CD14-positive monocyte (primary cell): ENCODE measurements around the gene CNEP1R1. TPM values are rescaled to one million over a fixed set of nuclear protein-coding genes. Genes with fewer than 3 reads are reported as not detected.

Source experiments
- DNase-seq, 3 donors: peaks; one replicate each; pipeline ENCODE4 v3.0.0-alpha.2; 2011 to 2022
- H2AFZ ChIP-seq: 2 replicates; pipeline ENCODE4 v1.6.0; 2012; ENCODE audit warnings: mild to moderate bottlenecking, low read depth, low read length, inconsistent platforms; ENCODE audit not compliant: insufficient read depth, poor library complexity, severe bottlenecking
- H3K27ac ChIP-seq, 2 donors: 1 replicate in 1 of 2; 2 replicates in 1 of 2; pipeline ENCODE4 v1.5.1; 2012 to 2013; ENCODE audit warnings: low read length in 2 of 2, control low read depth in 1 of 2, inconsistent platforms in 1 of 2, low read depth in 1 of 2, mild to moderate bottlenecking in 1 of 2
- H3K27me3 ChIP-seq, 2 donors: one replicate each; pipeline versions ENCODE4 v1.6.0 to v1.6.1; 2011 to 2013; ENCODE audit warnings: low read length in 2 of 2; ENCODE audit not compliant: control insufficient read depth in 2 of 2, insufficient read depth in 2 of 2
- H3K36me3 ChIP-seq, 2 donors: replicated peaks in 1 of 2; 1 replicate in 1 of 2; 2 replicates in 1 of 2; pipeline versions ENCODE4 v1.5.1 to v1.6.1; 2012 to 2013; ENCODE audit warnings: low read length in 2 of 2, control low read depth in 1 of 2, inconsistent platforms in 1 of 2, mild to moderate bottlenecking in 1 of 2; ENCODE audit not compliant: insufficient read depth in 2 of 2, control insufficient read depth in 1 of 2
- H3K4me1 ChIP-seq, 2 donors: 1 replicate in 1 of 2; 2 replicates in 1 of 2; pipeline versions ENCODE4 v1.5.1 to v1.6.1; 2012 to 2013; ENCODE audit warnings: low read length in 2 of 2, control low read depth in 1 of 2, inconsistent platforms in 1 of 2, mild to moderate bottlenecking in 1 of 2, moderate library complexity in 1 of 2; ENCODE audit not compliant: insufficient read depth in 2 of 2, control insufficient read depth in 1 of 2
- H3K4me2 ChIP-seq: replicated peaks from 2 replicates; pipeline ENCODE3; 2012; ENCODE audit warnings: low read length, moderate library complexity, mild to moderate bottlenecking; ENCODE audit not compliant: poor library complexity, severe bottlenecking; ENCODE audit errors: extremely low read depth
- H3K4me3 ChIP-seq, 3 experiments: fragments of 200-600 bp in 1 of 3; sonication (generic) in 1 of 3; replicated peaks in 1 of 3; 1 replicate in 2 of 3; 2 replicates in 1 of 3; pipeline ENCODE4 v1.5.1; 2011 to 2013; ENCODE audit warnings: low read length in 3 of 3, mild to moderate bottlenecking in 3 of 3, control low read depth in 2 of 3, low read depth in 2 of 3, inconsistent platforms in 1 of 3, moderate library complexity in 1 of 3
- H3K79me2 ChIP-seq: 2 replicates; pipeline ENCODE4 v1.6.0; 2012; ENCODE audit warnings: mild to moderate bottlenecking, control low read depth, inconsistent platforms, low read length, moderate library complexity; ENCODE audit not compliant: insufficient read depth
- H3K9ac ChIP-seq: 2 replicates; pipeline ENCODE4 v1.6.0; 2017; ENCODE audit warnings: low read length, mild to moderate bottlenecking; ENCODE audit not compliant: insufficient read depth, poor library complexity, severe bottlenecking
- H3K9me3 ChIP-seq, 2 donors: replicated peaks in 1 of 2; 1 replicate in 1 of 2; 2 replicates in 1 of 2; pipeline versions ENCODE4 v1.5.1 to v1.6.1; 2012 to 2013; ENCODE audit warnings: low read length in 2 of 2, control low read depth in 1 of 2; ENCODE audit not compliant: control insufficient read depth in 1 of 2, insufficient read depth in 1 of 2
- H4K20me1 ChIP-seq: 2 replicates; pipeline ENCODE4 v1.6.0; 2012; ENCODE audit warnings: mild to moderate bottlenecking, low read length, control low read depth, moderate library complexity; ENCODE audit not compliant: insufficient read depth
- H3K27ac Mint-ChIP-seq, 7 donors: one replicate each; pipeline ENCODE4 v1.8.0; 2020; ENCODE audit warnings: mild to moderate bottlenecking in 7 of 7, mixed read lengths in 7 of 7, moderate library complexity in 6 of 7, inconsistent platforms in 2 of 7
- H3K27me3 Mint-ChIP-seq, 3 donors: one replicate each; pipeline ENCODE4 v1.8.0; 2021 to 2022; ENCODE audit warnings: low read depth in 3 of 3, mild to moderate bottlenecking in 3 of 3, mixed read lengths in 3 of 3, moderate library complexity in 3 of 3, inconsistent platforms in 1 of 3
- H3K36me3 Mint-ChIP-seq, 2 donors: one replicate each; pipeline ENCODE4 v1.8.0; 2020; ENCODE audit warnings: mixed read lengths in 2 of 2, inconsistent platforms in 1 of 2, mild to moderate bottlenecking in 1 of 2
- H3K4me1 Mint-ChIP-seq: one replicate; pipeline ENCODE4 v1.8.0; 2020; ENCODE audit warnings: mild to moderate bottlenecking, mixed read lengths
- H3K4me3 Mint-ChIP-seq, 2 donors: one replicate each; pipeline ENCODE4 v1.8.0; 2020; ENCODE audit warnings: mild to moderate bottlenecking in 2 of 2, mixed read lengths in 2 of 2, moderate library complexity in 1 of 2
- H3K9me3 Mint-ChIP-seq, 7 donors: one replicate each; pipeline ENCODE4 v1.8.0; 2020 to 2022; ENCODE audit warnings: mixed read lengths in 7 of 7, mild to moderate bottlenecking in 6 of 7, moderate library complexity in 6 of 7, inconsistent platforms in 2 of 7
- CTCF ChIP-seq: fragments of 200-600 bp; IDR thresholded peaks from one replicate; pipeline ENCODE4 v1.8.0; 2022; ENCODE audit warnings: antibody characterized with exemption, mild to moderate bottlenecking
- WGBS: methylation state at CpG from one replicate; pipeline ENCODE4 v1.1.5; 2013; ENCODE audit warnings: missing lambda C conversion rate; ENCODE audit not compliant: insufficient coverage; 5-methylcytosine and 5-hydroxymethylcytosine counted together
- intact Hi-C, 2 donors: fragments of 100-400 bp; cut with micrococcal nuclease; formaldehyde crosslinking; loops; one replicate each; pipeline versions ENCODE4 v1.15.0 to v1.15.1; 2023
- polyA plus RNA-seq, 3 donors: library from polyadenylated mRNA; depleted of rRNA in 1 of 3; unstranded in 2 of 3; stranded (reverse) in 1 of 3; fragments of 300-500 nt in 2 of 3; fragments of >200 nt in 1 of 3; fragmentation: Illumina TruSeq in 2 of 3; gene quantifications; 1 replicate in 2 of 3; 2 replicates in 1 of 3; pipeline ENCODE4 v1.2.3, GENCODE V29; 2012 to 2021

The CNEP1R1 gene
- polyA plus RNA-seq, 3 donors: 13.7 to 49.6 (median 19.3) TPM

GRCh38 chr16:50050802-50051201, 25.8 kb downstream of the CNEP1R1 start:
- Histone ChIP-seq H3K4me2 (no peak overlapping the region), H3K79me2 (no peaks in the 10 kb centered on the region)
- peaks cover 1 to 14% (median 4%) of the 10 kb centered on the region in 7 donors for H3K9me3 Mint-ChIP-seq

GRCh38 chr16:50056226-50056625, 31.2 kb downstream of the CNEP1R1 start:
- DNase-seq: no peak
- Histone ChIP-seq H3K27ac (no peak overlapping the region), H3K36me3 (no peaks in the 10 kb centered on the region), H3K4me2 (no peak overlapping the region), H3K4me3 (no peak overlapping the region), H3K9me3 (peaks cover 19% of the 10 kb centered on the region in 2 donors), H2AFZ (no peak overlapping the region), H3K9ac (no peak overlapping the region), H3K27me3 (no peaks in the 10 kb centered on the region), H3K79me2 (no peaks in the 10 kb centered on the region), H4K20me1 (no peaks in the 10 kb centered on the region), H3K4me1 (no peaks in the 10 kb centered on the region)
- Mint-ChIP-seq H3K9me3 (peaks cover 10 to 36% (median 20%) of the 10 kb centered on the region in 7 donors), H3K4me3 (no peak overlapping the region), H3K4me1 (no peaks in the 10 kb centered on the region), H3K27me3 (peaks cover 2 to 14% (median 2%) of the 10 kb centered on the region in 3 donors), H3K27ac (no peak overlapping the region), H3K36me3 (peaks cover 1 to 5% of the 10 kb centered on the region in 2 donors)
- intact Hi-C loops: no loop called here
- WGBS: 90% methylated on average over 2 of the region's 4 CpGs
- TF ChIP-seq CTCF: no peak

More at GRCh38 chr16:50050802-50051201, 25.8 kb downstream of the CNEP1R1 start:
- Histone ChIP-seq H3K9ac (no peak overlapping the region), H3K4me3 (no peak overlapping the region), H4K20me1 (no peaks in the 10 kb centered on the region), H3K27ac (no peak overlapping the region), H3K9me3 (peaks cover 5 to 8% of the 10 kb centered on the region in 2 donors), H3K36me3 (no peaks in the 10 kb centered on the region), H3K27me3 (no peaks in the 10 kb centered on the region), H2AFZ (no peak overlapping the region), H3K4me1 (no peaks in the 10 kb centered on the region)
- no peaks in the 10 kb centered on the region for H3K4me1 Mint-ChIP-seq
- no peaks in the 10 kb centered on the region for H3K36me3 Mint-ChIP-seq
- H3K4me3 Mint-ChIP-seq: no peak overlapping the region
- intact Hi-C loops: no loop called here
- no peak for TF ChIP-seq CTCF
- peaks cover 0 to 8% (median 0%) of the 10 kb centered on the region in 3 donors for H3K27me3 Mint-ChIP-seq
- no CpG with 5 or more reads among the region's 2 CpGs for WGBS
- DNase-seq: no peak
- H3K27ac Mint-ChIP-seq: no peak overlapping the region
